Stimulated activated CD8-positive, alpha-beta memory T cell treated with anti-CD3 and anti-CD28 coated beads, Interleukin-15, amount 100 ng/mL, for 1 hour (primary cell): ENCODE results near the gene ENPP6.

ENCODE experiments used
- DNase-seq: peaks from one replicate; pipeline ENCODE4 v3.0.0-alpha.2; 2020; ENCODE audit warnings: low read depth

Gene ENPP6

GRCh38 chr4:184104419-184105101, 113.1 kb downstream of the ENPP6 start:
- DNase-seq = no peak

GRCh38 chr4:184103527-184104264, 114.0 kb downstream of the ENPP6 start:
- DNase-seq = no peak

GRCh38 chr4:184102927-184103326, 114.7 kb downstream of the ENPP6 start:
- DNase-seq = no peak

GRCh38 chr4:184102488-184102887, 115.2 kb downstream of the ENPP6 start:
- DNase-seq = no peak

GRCh38 chr4:184101711-184102110, 116.0 kb downstream of the ENPP6 start:
- no peak for DNase-seq

GRCh38 chr4:184100297-184100885, 117.3 kb downstream of the ENPP6 start:
- no peak for DNase-seq

- DNase-seq = no peak
These were observed 118.1 kb downstream of the ENPP6 start for GRCh38 chr4:184099535-184099966.

GRCh38 chr4:184099000-184099399, 118.7 kb downstream of the ENPP6 start:
- no peak for DNase-seq

GRCh38 chr4:184097815-184098214, 119.9 kb downstream of the ENPP6 start:
- no peak for DNase-seq

GRCh38 chr4:184097241-184097605, 120.5 kb downstream of the ENPP6 start:
- DNase-seq = no peak

- no peak for DNase-seq
These were observed 121.0 kb downstream of the ENPP6 start for GRCh38 chr4:184096561-184097240.

GRCh38 chr4:184094532-184095159, 123.0 kb downstream of the ENPP6 start:
- no peak for DNase-seq

- no peak for DNase-seq
These were observed 125.7 kb downstream of the ENPP6 start for GRCh38 chr4:184091986-184092385.

GRCh38 chr4:184090571-184090970, 127.1 kb downstream of the ENPP6 start:
- no peak for DNase-seq

GRCh38 chr4:184080674-184081073, 137.0 kb downstream of the ENPP6 start:
- no peak for DNase-seq

- no peak for DNase-seq
These were observed 142.8 kb downstream of the ENPP6 start for GRCh38 chr4:184074677-184075388.

- DNase-seq = no peak
These were observed 149.6 kb downstream of the ENPP6 start for GRCh38 chr4:184067931-184068554.

GRCh38 chr4:184066584-184067300, 150.9 kb downstream of the ENPP6 start:
- no peak for DNase-seq

GRCh38 chr4:184064877-184065276, 152.8 kb downstream of the ENPP6 start:
- DNase-seq = no peak

- DNase-seq = no peak
These were observed 154.9 kb downstream of the ENPP6 start for GRCh38 chr4:184062769-184063168.
